ENCODE data around the gene PDCD10.

Gene PDCD10

GRCh38 chr3:167694121-167694520 is 40.6 kb downstream of the PDCD10 start:
- in situ Hi-C loops (cut with HindIII; ENCODE audit: low pct_unique_long_range_greater_than_20kb, low sequenced_read_pairs): no loop called here
- DNase-seq (ENCODE audit: low read depth in 1 of 2, low spot score in 1 of 2): no peak
- no peak for TF ChIP-seq JUND (IDR thresholded peaks at IDR 0.05; ENCODE audit: low read depth)

- DNase-seq (ENCODE audit: low read depth in 1 of 2, low spot score in 1 of 2): no peak
- no peak for TF ChIP-seq JUND (IDR thresholded peaks at IDR 0.05; ENCODE audit: low read depth)
- in situ Hi-C loops (cut with HindIII; ENCODE audit: low pct_unique_long_range_greater_than_20kb, low sequenced_read_pairs): no loop called here
Measured at GRCh38 chr3:167691366-167691765, 43.3 kb downstream of the PDCD10 start.

GRCh38 chr3:167684388-167684993 is 50.2 kb downstream of the PDCD10 start:
- in situ Hi-C loops (cut with HindIII; ENCODE audit: low pct_unique_long_range_greater_than_20kb, low sequenced_read_pairs): no loop called here
- DNase-seq (ENCODE audit: low read depth in 1 of 2, low spot score in 1 of 2): peak; percentile 27 to 85
- no peak for TF ChIP-seq JUND (IDR thresholded peaks at IDR 0.05; ENCODE audit: low read depth)

- in situ Hi-C loops (cut with HindIII; ENCODE audit: low pct_unique_long_range_greater_than_20kb, low sequenced_read_pairs): no loop called here
- TF ChIP-seq JUND (IDR thresholded peaks at IDR 0.05; ENCODE audit: low read depth): no peak
- no peak for DNase-seq (ENCODE audit: low read depth in 1 of 2, low spot score in 1 of 2)
Measured at GRCh38 chr3:167679526-167679925, 55.2 kb downstream of the PDCD10 start.

- DNase-seq (ENCODE audit: low read depth in 1 of 2, low spot score in 1 of 2): no peak
- in situ Hi-C loops (cut with HindIII; ENCODE audit: low pct_unique_long_range_greater_than_20kb, low sequenced_read_pairs): no loop called here
- TF ChIP-seq JUND (IDR thresholded peaks at IDR 0.05; ENCODE audit: low read depth): no peak
Measured at GRCh38 chr3:167675848-167676247, 58.8 kb downstream of the PDCD10 start.

GRCh38 chr3:167673221-167673620 is 61.5 kb downstream of the PDCD10 start:
- no peak for DNase-seq (ENCODE audit: low read depth in 1 of 2, low spot score in 1 of 2)
- TF ChIP-seq JUND (IDR thresholded peaks at IDR 0.05; ENCODE audit: low read depth): no peak
- in situ Hi-C loops (cut with HindIII; ENCODE audit: low pct_unique_long_range_greater_than_20kb, low sequenced_read_pairs): no loop called here

- in situ Hi-C loops (cut with HindIII; ENCODE audit: low pct_unique_long_range_greater_than_20kb, low sequenced_read_pairs): no loop called here
- TF ChIP-seq JUND (IDR thresholded peaks at IDR 0.05; ENCODE audit: low read depth): no peak
- no peak for DNase-seq (ENCODE audit: low read depth in 1 of 2, low spot score in 1 of 2)
Measured at GRCh38 chr3:167671878-167672427, 62.7 kb downstream of the PDCD10 start.

GRCh38 chr3:167669699-167670098 is 65.0 kb downstream of the PDCD10 start:
- DNase-seq (ENCODE audit: low read depth in 1 of 2, low spot score in 1 of 2): no peak
- TF ChIP-seq JUND (IDR thresholded peaks at IDR 0.05; ENCODE audit: low read depth): no peak
- in situ Hi-C loops (cut with HindIII; ENCODE audit: low pct_unique_long_range_greater_than_20kb, low sequenced_read_pairs): no loop called here

GRCh38 chr3:167668651-167669050 is 66.0 kb downstream of the PDCD10 start:
- in situ Hi-C loops (cut with HindIII; ENCODE audit: low pct_unique_long_range_greater_than_20kb, low sequenced_read_pairs): no loop called here
- no peak for TF ChIP-seq JUND (IDR thresholded peaks at IDR 0.05; ENCODE audit: low read depth)
- no peak for DNase-seq (ENCODE audit: low read depth in 1 of 2, low spot score in 1 of 2)

- in situ Hi-C loops (cut with HindIII; ENCODE audit: low pct_unique_long_range_greater_than_20kb, low sequenced_read_pairs): no loop called here
- TF ChIP-seq JUND (IDR thresholded peaks at IDR 0.05; ENCODE audit: low read depth): no peak
- DNase-seq (ENCODE audit: low read depth in 1 of 2, low spot score in 1 of 2): no peak
Measured at GRCh38 chr3:167666563-167666962, 68.1 kb downstream of the PDCD10 start.

GRCh38 chr3:167662919-167663400 is 71.7 kb downstream of the PDCD10 start:
- in situ Hi-C loops (cut with HindIII; ENCODE audit: low pct_unique_long_range_greater_than_20kb, low sequenced_read_pairs): no loop called here
- DNase-seq (ENCODE audit: low read depth in 1 of 2, low spot score in 1 of 2): no peak
- TF ChIP-seq JUND (IDR thresholded peaks at IDR 0.05; ENCODE audit: low read depth): no peak

- DNase-seq (ENCODE audit: low read depth in 1 of 2, low spot score in 1 of 2): no peak
- in situ Hi-C loops (cut with HindIII; ENCODE audit: low pct_unique_long_range_greater_than_20kb, low sequenced_read_pairs): no loop called here
- TF ChIP-seq JUND (IDR thresholded peaks at IDR 0.05; ENCODE audit: low read depth): no peak
Measured at GRCh38 chr3:167657684-167658225, 76.9 kb downstream of the PDCD10 start.

- TF ChIP-seq JUND (IDR thresholded peaks at IDR 0.05; ENCODE audit: low read depth): no peak
- in situ Hi-C loops (cut with HindIII; ENCODE audit: low pct_unique_long_range_greater_than_20kb, low sequenced_read_pairs): no loop called here
Measured at GRCh38 chr3:167656821-167657220, 77.9 kb downstream of the PDCD10 start.

More at GRCh38 chr3:167656821-167657220, 77.9 kb downstream of the PDCD10 start:
- no peak for DNase-seq (ENCODE audit: low read depth in 1 of 2, low spot score in 1 of 2)

Data from T47D (cell line).